DMS53 (cell line): Measurements from ENCODE around the gene CDK5RAP2.

Experiments used
- DNase-seq: peaks from one replicate; lab custom pipeline; 2025; lab: John Stamatoyannopoulos, UW

Gene CDK5RAP2

DNA sequence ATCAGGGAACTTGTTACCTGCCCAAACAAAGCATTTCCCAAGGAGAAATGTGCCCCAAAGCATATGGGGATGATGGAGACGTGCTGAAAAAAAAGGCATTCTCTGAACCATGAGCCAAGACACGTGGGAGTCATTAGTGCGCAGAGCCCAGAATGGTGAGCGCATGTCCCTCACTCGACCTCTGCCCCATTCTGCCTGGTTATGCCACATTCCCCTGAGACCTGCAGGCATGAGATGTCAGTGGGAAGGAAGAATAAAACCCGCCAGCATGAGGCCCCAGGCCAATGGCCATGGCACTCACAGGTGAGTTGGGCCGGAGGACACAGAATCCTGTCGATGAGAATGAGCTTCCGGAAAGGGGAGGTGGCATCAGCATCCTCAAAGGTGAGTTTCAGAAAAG is 228.9 kb downstream of the CDK5RAP2 start:
- no peak for DNase-seq

DNA sequence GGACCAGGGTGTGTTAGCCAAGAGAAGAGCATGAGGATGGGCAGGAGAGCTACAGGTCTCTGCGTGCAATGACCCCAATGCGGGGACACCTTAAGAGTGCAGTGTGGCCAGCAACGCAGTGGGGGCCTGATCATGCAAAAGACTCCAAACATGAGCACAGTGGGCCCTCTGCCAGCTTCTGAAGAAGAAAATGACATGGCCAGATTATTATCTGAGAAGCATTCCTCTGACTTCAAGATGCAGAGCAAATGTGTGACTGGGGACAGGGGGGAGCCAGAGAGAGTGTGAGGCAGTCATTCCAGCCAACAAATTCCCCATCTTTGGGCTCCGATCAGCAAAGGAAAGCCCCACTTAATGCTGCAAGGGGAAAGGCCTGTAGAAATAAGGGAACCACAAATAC is 229.4 kb downstream of the CDK5RAP2 start:
- DNase-seq: no peak

DNA sequence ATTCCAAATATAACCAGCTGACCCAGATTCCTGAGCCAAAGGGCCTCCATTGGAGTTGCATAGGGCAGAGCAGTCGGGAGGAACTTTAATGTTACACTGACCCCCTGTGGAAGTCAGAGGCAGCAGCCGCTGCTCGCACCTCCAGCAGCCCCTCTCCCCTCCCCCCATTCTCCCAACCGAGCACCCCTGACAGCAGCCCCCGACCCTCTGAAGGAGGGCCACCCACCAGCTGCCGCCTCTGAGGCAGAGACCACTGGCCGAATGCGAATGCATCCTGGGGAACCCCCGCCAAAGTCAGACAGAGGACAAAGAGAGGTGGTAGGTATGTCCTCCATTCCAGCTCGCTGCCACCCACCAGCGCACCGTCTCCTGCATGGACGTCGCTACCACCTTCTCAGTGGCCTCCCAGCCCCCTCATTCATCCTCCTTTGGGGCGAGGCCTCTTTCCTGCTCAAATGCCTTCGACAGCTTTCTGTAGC is 231.0 kb downstream of the CDK5RAP2 start:
- DNase-seq: peak; percentile 74

DNA sequence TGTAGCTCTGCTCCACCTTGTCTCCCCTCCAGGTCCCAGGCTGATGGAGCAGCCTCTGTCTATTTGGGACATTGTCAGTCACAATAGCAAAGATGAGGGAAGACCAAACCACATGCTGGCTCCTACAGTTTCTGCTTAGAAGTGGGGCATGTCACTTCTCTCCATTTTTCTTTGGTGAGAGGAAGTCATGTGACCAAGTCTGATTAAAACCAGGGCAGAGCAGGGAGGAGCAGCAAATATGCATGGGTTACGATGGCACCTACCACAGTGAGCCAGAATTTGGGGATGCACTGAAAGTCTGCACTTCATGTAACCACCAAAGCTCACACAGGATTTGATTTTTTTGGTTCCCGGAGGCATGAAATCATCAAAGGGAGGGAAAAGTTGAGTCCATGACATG is 234.6 kb downstream of the CDK5RAP2 start:
- no peak for DNase-seq

DNA sequence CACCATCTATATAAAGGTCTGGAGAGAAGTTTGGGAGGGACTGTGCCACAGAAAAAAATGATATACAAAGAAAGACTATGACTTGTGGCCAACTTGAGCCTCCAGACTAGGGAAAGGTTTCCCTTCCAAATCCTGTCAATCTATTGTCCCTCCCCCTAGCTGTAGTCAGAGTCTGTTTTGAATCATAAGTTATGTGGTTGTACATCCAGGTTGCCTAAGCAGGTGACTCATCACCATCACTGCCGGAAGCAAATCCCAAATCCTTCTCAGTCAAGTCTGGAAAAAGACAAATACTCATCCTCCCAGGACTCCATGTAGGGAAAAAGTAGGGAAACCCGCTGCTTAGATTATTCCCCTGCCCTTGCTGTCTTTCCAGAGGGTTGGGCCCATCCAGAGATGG is 235.7 kb downstream of the CDK5RAP2 start:
- DNase-seq: peak; percentile 82

DNA sequence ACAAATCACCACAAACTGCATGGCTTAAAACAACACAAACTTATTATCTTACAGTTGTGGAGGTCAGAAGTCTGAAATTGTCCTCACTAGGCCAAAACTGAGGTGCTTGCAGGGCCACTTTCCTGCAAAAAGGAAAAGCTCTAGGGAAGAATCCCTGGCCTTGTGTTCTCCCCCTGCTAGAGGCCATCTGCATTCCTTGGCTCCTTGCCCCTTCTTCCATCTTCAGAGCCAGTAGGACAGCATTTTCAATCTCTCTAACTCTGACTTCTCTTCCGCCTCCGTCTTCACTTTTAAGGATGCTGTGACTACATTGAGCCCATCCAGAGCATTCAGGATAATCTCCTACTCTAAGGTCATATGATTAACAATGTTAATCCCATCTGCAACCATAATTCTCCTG is 236.6 kb downstream of the CDK5RAP2 start:
- DNase-seq: no peak
